Endothelial cell (in vitro differentiated cells): ENCODE measurements around the gene IP6K3. TPM values are rescaled to one million over a fixed set of nuclear protein-coding genes. Genes with fewer than 3 reads are reported as not detected.
A peak's percentile ranks its signal among the peaks of the same experiment; 100 is the strongest.

Experiments used
- DNase-seq: peaks from one replicate; pipeline ENCODE4 v3.0.0; 2021; ENCODE audit warnings: low spot score
- H3K27ac Mint-ChIP-seq: one replicate; pipeline ENCODE4 v1.8.0; 2021; ENCODE audit warnings: mixed read lengths, inconsistent platforms; ENCODE audit not compliant: unreplicated experiment
- H3K27me3 Mint-ChIP-seq: one replicate; pipeline ENCODE4 v1.8.0; 2021; ENCODE audit warnings: mild to moderate bottlenecking, moderate library complexity, mixed read lengths, inconsistent platforms; ENCODE audit not compliant: unreplicated experiment
- H3K36me3 Mint-ChIP-seq: one replicate; pipeline ENCODE4 v1.8.0; 2021; ENCODE audit warnings: mild to moderate bottlenecking, low read depth, mixed read lengths, inconsistent platforms; ENCODE audit not compliant: unreplicated experiment
- H3K4me1 Mint-ChIP-seq: one replicate; pipeline ENCODE4 v1.8.0; 2021; ENCODE audit warnings: mild to moderate bottlenecking, mixed read lengths, inconsistent platforms; ENCODE audit not compliant: unreplicated experiment
- H3K4me3 Mint-ChIP-seq: one replicate; pipeline ENCODE4 v1.8.0; 2021; ENCODE audit warnings: mild to moderate bottlenecking, mixed read lengths, inconsistent platforms; ENCODE audit not compliant: unreplicated experiment
- H3K9me3 Mint-ChIP-seq: one replicate; pipeline ENCODE4 v1.8.0; 2021; ENCODE audit warnings: mixed read lengths, inconsistent platforms; ENCODE audit not compliant: unreplicated experiment
- CTCF ChIP-seq: fragments of 200-600 bp; sonication (generic); IDR thresholded peaks from one replicate; pipeline ENCODE4 v1.5.0; 2021; ENCODE audit warnings: antibody characterized with exemption; ENCODE audit not compliant: unreplicated experiment
- total RNA-seq: library from RNA; stranded (reverse); fragmentation: NEBNext Ultra II Directional; extraction: Animal tissue kit (Norgen Biotek cat#: 25700); gene quantifications from one replicate; pipeline ENCODE4 v1.2.1, GENCODE V29; 2021; ENCODE audit not compliant: unreplicated experiment

IP6K3 gene
- total RNA-seq, 1 donor from 2014 or later, result not detected

GRCh38 chr6:33787346-33787953, 40.7 kb upstream of the IP6K3 start:
- no peaks in the 10 kb centered on the region for H3K9me3 Mint-ChIP-seq
- H3K4me3 Mint-ChIP-seq, result peak overlapping the region; percentile 98
- no peak for TF ChIP-seq CTCF
- H3K27me3 Mint-ChIP-seq, result peaks cover 20% of the 10 kb centered on the region
- H3K36me3 Mint-ChIP-seq, result peaks cover 10% of the 10 kb centered on the region
- H3K4me1 Mint-ChIP-seq, result peaks cover 71% of the 10 kb centered on the region
- H3K27ac Mint-ChIP-seq, result peak overlapping the region; percentile 99
- no peak for DNase-seq

GRCh38 chr6:33786736-33787135, 40.0 kb upstream of the IP6K3 start:
- Mint-ChIP-seq H3K27me3 (peaks cover 20% of the 10 kb centered on the region), H3K4me1 (peaks cover 78% of the 10 kb centered on the region), H3K4me3 (peak overlapping the region; percentile 98), H3K9me3 (no peaks in the 10 kb centered on the region), H3K27ac (peak overlapping the region; percentile 99), H3K36me3 (peaks cover 16% of the 10 kb centered on the region)
- no peak for DNase-seq
- TF ChIP-seq CTCF, result no peak

- Mint-ChIP-seq H3K36me3 (peaks cover 21% of the 10 kb centered on the region), H3K4me3 (peak overlapping the region; percentile 98), H3K4me1 (peaks cover 85% of the 10 kb centered on the region), H3K27me3 (peaks cover 20% of the 10 kb centered on the region), H3K9me3 (no peaks in the 10 kb centered on the region), H3K27ac (peak overlapping the region; percentile 99)
- no peak for TF ChIP-seq CTCF
- no peak for DNase-seq
Observed at GRCh38 chr6:33785778-33786177, 39.1 kb upstream of the IP6K3 start.

- peaks cover 85% of the 10 kb centered on the region for H3K4me1 Mint-ChIP-seq
- H3K36me3 Mint-ChIP-seq, result peaks cover 25% of the 10 kb centered on the region
- H3K27me3 Mint-ChIP-seq, result peaks cover 24% of the 10 kb centered on the region
- DNase-seq, result no peak
- H3K4me3 Mint-ChIP-seq, result peak overlapping the region; percentile 70
- H3K9me3 Mint-ChIP-seq, result no peaks in the 10 kb centered on the region
- H3K27ac Mint-ChIP-seq, result peak overlapping the region; percentile 89
- TF ChIP-seq CTCF, result no peak
Observed at GRCh38 chr6:33784787-33785186, 38.1 kb upstream of the IP6K3 start.

- peaks cover 28% of the 10 kb centered on the region for H3K36me3 Mint-ChIP-seq
- peak overlapping the region; percentile 89 for H3K27ac Mint-ChIP-seq
Observed at GRCh38 chr6:33783781-33784520, 37.2 kb upstream of the IP6K3 start.

More at GRCh38 chr6:33783781-33784520, 37.2 kb upstream of the IP6K3 start:
- no peak for DNase-seq
- Mint-ChIP-seq H3K4me3 (peak overlapping the region; percentile 59), H3K9me3 (no peaks in the 10 kb centered on the region), H3K4me1 (peaks cover 86% of the 10 kb centered on the region), H3K27me3 (peaks cover 21% of the 10 kb centered on the region)
- TF ChIP-seq CTCF, result no peak
